Choroid plexus epithelial cell (primary cell): ENCODE measurements around the gene FAM240A.

ENCODE experiments used
- DNase-seq: peaks from one replicate; pipeline ENCODE4 v3.0.0-alpha.2; 2010; ENCODE audit warnings: low read depth
- H3K4me3 ChIP-seq: 2 replicates; pipeline ENCODE4 v1.5.1; 2011; ENCODE audit warnings: low read depth, mild to moderate bottlenecking, control low read depth, low read length, moderate library complexity
- TF ChIP-seq, protein P1 (sequence below): conservative IDR thresholded peaks from 2 replicates; pipeline ENCODE4 v1.5.1; 2011; ENCODE audit warnings: low read depth, mild to moderate bottlenecking, control low read depth, inconsistent platforms, low read length, moderate library complexity

The FAM240A gene

GRCh38 chr3:46615976-46616375, 3.7 kb downstream of the FAM240A start:
- TF ChIP-seq, protein P1, sequence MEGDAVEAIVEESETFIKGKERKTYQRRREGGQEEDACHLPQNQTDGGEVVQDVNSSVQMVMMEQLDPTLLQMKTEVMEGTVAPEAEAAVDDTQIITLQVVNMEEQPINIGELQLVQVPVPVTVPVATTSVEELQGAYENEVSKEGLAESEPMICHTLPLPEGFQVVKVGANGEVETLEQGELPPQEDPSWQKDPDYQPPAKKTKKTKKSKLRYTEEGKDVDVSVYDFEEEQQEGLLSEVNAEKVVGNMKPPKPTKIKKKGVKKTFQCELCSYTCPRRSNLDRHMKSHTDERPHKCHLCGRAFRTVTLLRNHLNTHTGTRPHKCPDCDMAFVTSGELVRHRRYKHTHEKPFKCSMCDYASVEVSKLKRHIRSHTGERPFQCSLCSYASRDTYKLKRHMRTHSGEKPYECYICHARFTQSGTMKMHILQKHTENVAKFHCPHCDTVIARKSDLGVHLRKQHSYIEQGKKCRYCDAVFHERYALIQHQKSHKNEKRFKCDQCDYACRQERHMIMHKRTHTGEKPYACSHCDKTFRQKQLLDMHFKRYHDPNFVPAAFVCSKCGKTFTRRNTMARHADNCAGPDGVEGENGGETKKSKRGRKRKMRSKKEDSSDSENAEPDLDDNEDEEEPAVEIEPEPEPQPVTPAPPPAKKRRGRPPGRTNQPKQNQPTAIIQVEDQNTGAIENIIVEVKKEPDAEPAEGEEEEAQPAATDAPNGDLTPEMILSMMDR: no peak
- DNase-seq: no peak

GRCh38 chr3:46617941-46618340, 5.6 kb downstream of the FAM240A start:
- TF ChIP-seq, protein P1: no peak
- no peak for DNase-seq
- no peak overlapping the region for H3K4me3 ChIP-seq

More at GRCh38 chr3:46615976-46616375, 3.7 kb downstream of the FAM240A start:
- no peak overlapping the region for H3K4me3 ChIP-seq

DNA sequence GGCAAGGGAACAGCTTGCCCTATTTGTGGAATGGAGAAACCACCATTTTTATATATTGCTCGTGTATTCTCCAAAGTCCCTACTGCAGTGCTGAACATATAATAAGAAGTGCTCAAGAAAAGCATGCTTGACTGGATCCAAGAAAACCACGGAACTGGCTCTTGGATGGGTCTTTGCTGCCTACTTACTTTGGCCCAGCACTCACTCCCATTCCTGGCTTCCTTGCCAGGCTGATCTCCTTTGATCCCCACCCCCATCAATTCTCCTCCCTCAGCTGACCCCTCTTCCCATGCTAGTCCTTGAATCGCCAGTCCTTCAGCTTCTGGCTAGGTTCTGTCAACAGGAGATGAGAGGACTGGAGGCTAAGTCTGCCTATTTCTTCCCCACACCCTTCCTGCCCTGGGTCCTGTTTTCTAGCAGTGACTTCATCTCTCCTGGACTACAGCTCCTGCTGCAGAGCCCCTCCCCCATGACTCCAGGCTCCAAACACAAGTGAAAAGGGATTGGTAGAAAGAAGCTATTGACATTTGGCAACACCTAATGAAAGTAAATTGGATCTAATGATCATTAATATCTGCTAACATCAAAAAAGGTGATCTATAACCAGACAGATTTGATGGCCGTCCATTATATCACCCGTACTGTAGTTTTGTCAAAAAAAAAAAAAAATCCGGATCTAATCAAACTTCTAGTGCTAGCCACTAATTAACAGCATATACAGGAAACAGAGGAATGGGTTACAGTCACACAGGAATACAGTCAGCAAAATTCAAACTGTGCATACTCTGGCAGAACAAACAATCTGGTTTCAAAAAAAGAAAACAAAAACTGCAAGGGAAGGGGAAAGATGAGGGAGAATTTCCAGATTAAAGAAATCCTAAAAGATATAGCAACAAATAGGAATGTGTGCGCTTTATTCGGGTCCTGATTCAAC, 7.8 kb downstream of the FAM240A start:
- TF ChIP-seq, protein P1: no peak
- no peak for DNase-seq
- no peak overlapping the region for H3K4me3 ChIP-seq

DNA sequence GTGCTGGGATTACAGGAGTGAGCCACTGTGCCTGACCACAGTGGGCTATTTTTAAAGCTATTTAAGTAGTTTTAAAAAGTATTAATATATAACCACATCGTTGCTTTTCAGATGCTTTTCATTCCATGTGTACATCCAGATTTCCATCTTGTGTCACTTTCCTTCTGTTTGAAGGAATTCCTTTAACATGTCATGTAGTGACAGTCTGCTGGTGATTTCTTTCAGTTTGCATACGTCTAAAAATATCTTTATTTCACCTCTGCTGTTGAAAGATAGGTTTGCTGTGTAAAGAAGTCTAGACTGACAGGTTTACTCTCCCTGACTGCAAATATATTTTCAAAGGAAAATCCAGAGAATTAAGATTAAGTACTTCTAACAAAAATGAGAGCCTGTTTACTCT, 12.2 kb downstream of the FAM240A start:
- no peak overlapping the region for H3K4me3 ChIP-seq
- TF ChIP-seq, protein P1: no peak
- no peak for DNase-seq

DNA sequence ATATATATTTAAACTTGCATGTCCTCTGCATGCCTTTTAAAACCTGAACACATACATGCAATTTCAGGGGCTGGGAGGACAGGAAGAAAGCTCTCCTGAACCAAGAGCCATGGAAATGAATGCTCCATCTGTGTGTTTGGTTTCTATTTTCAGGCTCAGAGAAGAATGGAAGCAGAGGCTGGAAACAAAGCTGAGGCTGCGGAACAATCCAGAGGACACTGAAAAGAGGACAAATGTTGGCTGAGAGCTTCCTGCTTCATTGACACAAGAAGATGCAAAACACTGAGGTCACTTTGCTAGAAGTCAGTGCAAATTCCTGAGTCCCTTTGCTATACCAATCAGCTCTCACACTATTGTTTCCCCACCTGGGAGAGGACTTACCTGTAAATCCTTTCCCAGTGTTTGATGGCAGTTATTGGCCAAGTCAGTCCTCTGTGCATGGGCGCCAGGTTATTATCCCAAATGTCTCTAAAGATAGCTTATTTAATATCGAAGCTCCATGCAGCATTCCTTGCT, 12.7 kb downstream of the FAM240A start:
- TF ChIP-seq, protein P1: no peak
- DNase-seq: no peak
- H3K4me3 ChIP-seq: no peak overlapping the region

GRCh38 chr3:46626039-46626438, 13.7 kb downstream of the FAM240A start:
- no peak for DNase-seq
- no peak overlapping the region for H3K4me3 ChIP-seq
- TF ChIP-seq, protein P1: no peak

GRCh38 chr3:46627078-46627477, 14.8 kb downstream of the FAM240A start:
- H3K4me3 ChIP-seq: no peak overlapping the region
- DNase-seq: no peak
- TF ChIP-seq, protein P1: no peak
